Measurements from ENCODE around the gene KCNN1. TPM values are rescaled to one million over a fixed set of nuclear protein-coding genes. Genes with fewer than 3 reads are reported as not detected.

Gene KCNN1
- polyA plus RNA-seq, 3 donors, result not detected

DNA sequence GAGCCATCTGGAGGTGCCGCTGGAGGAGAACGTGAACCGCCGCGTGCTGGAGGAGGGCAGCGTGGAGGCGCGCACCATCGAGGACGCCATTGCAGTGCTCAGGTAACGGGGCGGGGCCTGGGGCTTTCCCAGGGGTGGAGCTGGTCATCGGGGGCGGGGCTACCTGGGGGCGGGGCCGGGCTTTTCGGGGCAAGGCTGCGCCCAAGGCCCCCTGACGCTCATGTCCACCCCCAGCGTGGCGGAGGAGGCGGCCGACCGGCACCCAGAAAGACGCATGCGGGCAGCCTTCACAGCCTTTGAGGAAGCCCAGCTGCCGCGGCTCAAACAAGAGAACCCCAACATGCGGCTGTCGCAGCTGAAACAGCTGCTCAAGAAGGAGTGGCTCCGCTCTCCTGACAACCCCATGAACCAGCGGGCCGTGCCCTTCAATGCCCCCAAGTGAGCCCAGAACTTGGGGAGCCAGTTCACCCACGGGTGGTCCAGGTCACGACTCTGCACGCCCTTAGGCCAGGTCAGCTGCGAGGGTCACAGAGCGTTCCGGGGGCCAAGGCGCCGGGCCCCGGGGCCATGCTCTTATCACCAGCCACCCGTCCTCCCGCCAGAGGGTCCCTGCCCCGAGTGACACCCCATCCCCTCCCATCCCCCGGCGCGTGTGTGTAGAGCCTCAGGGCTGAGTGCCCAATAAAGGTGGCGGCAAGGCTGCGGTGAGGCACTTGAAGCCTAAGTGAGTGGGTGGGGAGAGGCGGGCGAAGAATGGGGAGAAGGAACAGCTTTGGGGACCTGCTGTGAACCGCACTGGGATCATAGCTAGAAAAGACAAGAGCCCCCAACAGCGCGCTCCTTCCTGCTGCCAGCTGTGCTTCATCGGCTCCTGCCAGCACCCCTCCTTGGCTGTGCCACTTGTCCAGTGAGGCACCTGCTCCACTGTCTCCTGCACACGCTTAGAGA, 23.4 kb upstream of the KCNN1 start:
- H3K36me3 ChIP-seq (replicated peaks in 1 of 2; ENCODE audit: control insufficient read depth in 1 of 2, insufficient read depth in 2 of 2, low read length in 2 of 2), result peaks cover 19 to 29% of the 10 kb centered on the region in 2 donors
- intact Hi-C loops (cut with micrococcal nuclease), result no loop called here
- no peak overlapping the region for H3K27ac ChIP-seq (ENCODE audit: low read depth in 1 of 2, low read length in 2 of 2)
- DNase-seq, result no peak
- H3K4me2 ChIP-seq (replicated peaks; ENCODE audit: extremely low read depth, low read length, poor library complexity, severe bottlenecking), result no peak overlapping the region
- H3K9me3 Mint-ChIP-seq, result no peaks in the 10 kb centered on the region
- H3K79me2 ChIP-seq (ENCODE audit: insufficient read depth, low read length), result no peaks in the 10 kb centered on the region
- H3K27me3 ChIP-seq (ENCODE audit: control insufficient read depth in 2 of 2, insufficient read depth in 2 of 2, low read length in 2 of 2), result peaks cover 0 to under 1% of the 10 kb centered on the region in 2 donors
- no peak overlapping the region for H3K9ac ChIP-seq (ENCODE audit: insufficient read depth, low read length, poor library complexity, severe bottlenecking)
- H3K9me3 ChIP-seq (replicated peaks in 1 of 2; ENCODE audit: control insufficient read depth in 1 of 2, insufficient read depth in 1 of 2, low read length in 2 of 2), result no peaks in the 10 kb centered on the region
- H3K27me3 Mint-ChIP-seq (ENCODE audit: low read depth in 3 of 3), result peaks cover 4 to 10% (median 5%) of the 10 kb centered on the region in 3 donors
- no peak overlapping the region for H3K4me3 ChIP-seq (replicated peaks in 1 of 3; ENCODE audit: low read depth in 2 of 3, low read length in 3 of 3)
- WGBS (ENCODE audit: insufficient coverage), result 92% methylated on average over 44 of the region's 57 CpGs
- H3K27ac Mint-ChIP-seq, result no peak overlapping the region
- H3K36me3 Mint-ChIP-seq, result peaks cover 18 to 50% of the 10 kb centered on the region in 2 donors
- H3K4me1 ChIP-seq (ENCODE audit: control insufficient read depth in 1 of 2, insufficient read depth in 2 of 2, low read length in 2 of 2), result peaks cover 9 to 15% of the 10 kb centered on the region in 2 donors
- H3K4me1 Mint-ChIP-seq, result peaks cover 15% of the 10 kb centered on the region
- no peaks in the 10 kb centered on the region for H4K20me1 ChIP-seq (ENCODE audit: insufficient read depth, low read length)
- no peak overlapping the region for H2AFZ ChIP-seq (ENCODE audit: insufficient read depth, low read depth, low read length, poor library complexity, severe bottlenecking)
- TF ChIP-seq, protein P1, sequence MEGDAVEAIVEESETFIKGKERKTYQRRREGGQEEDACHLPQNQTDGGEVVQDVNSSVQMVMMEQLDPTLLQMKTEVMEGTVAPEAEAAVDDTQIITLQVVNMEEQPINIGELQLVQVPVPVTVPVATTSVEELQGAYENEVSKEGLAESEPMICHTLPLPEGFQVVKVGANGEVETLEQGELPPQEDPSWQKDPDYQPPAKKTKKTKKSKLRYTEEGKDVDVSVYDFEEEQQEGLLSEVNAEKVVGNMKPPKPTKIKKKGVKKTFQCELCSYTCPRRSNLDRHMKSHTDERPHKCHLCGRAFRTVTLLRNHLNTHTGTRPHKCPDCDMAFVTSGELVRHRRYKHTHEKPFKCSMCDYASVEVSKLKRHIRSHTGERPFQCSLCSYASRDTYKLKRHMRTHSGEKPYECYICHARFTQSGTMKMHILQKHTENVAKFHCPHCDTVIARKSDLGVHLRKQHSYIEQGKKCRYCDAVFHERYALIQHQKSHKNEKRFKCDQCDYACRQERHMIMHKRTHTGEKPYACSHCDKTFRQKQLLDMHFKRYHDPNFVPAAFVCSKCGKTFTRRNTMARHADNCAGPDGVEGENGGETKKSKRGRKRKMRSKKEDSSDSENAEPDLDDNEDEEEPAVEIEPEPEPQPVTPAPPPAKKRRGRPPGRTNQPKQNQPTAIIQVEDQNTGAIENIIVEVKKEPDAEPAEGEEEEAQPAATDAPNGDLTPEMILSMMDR (IDR thresholded peaks at IDR 0.05), result no peak
- no peak overlapping the region for H3K4me3 Mint-ChIP-seq

DNA sequence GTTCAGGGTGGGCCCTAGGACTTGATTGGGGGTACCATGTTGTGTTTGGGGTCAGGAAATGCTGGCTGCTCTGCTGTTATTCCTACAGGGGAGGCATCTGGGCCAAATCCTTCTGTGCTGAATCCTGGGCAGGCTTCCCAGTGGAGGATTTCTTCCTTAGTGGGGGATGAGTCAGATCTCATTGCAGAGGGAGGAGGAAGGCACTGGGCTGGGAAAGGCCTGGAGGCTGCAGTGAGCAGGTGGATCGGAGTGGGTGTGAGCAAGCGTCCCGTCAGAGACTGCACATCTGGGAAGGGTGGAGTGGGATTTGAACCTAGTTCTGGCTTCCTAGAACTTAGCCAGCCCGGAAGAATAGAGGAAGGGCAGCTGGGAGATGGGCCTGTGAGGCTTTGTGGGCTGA, 22.6 kb upstream of the KCNN1 start:
- H3K4me1 Mint-ChIP-seq, result peaks cover 23% of the 10 kb centered on the region
- H3K27ac ChIP-seq (ENCODE audit: low read depth in 1 of 2, low read length in 2 of 2), result no peak overlapping the region
- H3K36me3 Mint-ChIP-seq, result peaks cover 18 to 46% of the 10 kb centered on the region in 2 donors
- H3K4me1 ChIP-seq (ENCODE audit: control insufficient read depth in 1 of 2, insufficient read depth in 2 of 2, low read length in 2 of 2), result peaks cover 16 to 22% of the 10 kb centered on the region in 2 donors
- H3K9me3 ChIP-seq (replicated peaks in 1 of 2; ENCODE audit: control insufficient read depth in 1 of 2, insufficient read depth in 1 of 2, low read length in 2 of 2), result no peaks in the 10 kb centered on the region
- H3K4me2 ChIP-seq (replicated peaks; ENCODE audit: extremely low read depth, low read length, poor library complexity, severe bottlenecking), result no peak overlapping the region
- H3K27me3 Mint-ChIP-seq (ENCODE audit: low read depth in 3 of 3), result peaks cover 12 to 18% (median 12%) of the 10 kb centered on the region in 3 donors
- H3K9me3 Mint-ChIP-seq, result peaks cover 0 to 5% (median 1%) of the 10 kb centered on the region in 7 donors
- TF ChIP-seq, protein P1 (IDR thresholded peaks at IDR 0.05), result no peak
- no peaks in the 10 kb centered on the region for H4K20me1 ChIP-seq (ENCODE audit: insufficient read depth, low read length)
- H2AFZ ChIP-seq (ENCODE audit: insufficient read depth, low read depth, low read length, poor library complexity, severe bottlenecking), result no peak overlapping the region
- H3K4me3 Mint-ChIP-seq, result no peak overlapping the region
- no peaks in the 10 kb centered on the region for H3K79me2 ChIP-seq (ENCODE audit: insufficient read depth, low read length)
- peaks cover 19 to 29% of the 10 kb centered on the region in 2 donors for H3K36me3 ChIP-seq (replicated peaks in 1 of 2; ENCODE audit: control insufficient read depth in 1 of 2, insufficient read depth in 2 of 2, low read length in 2 of 2)
- no peak overlapping the region for H3K4me3 ChIP-seq (replicated peaks in 1 of 3; ENCODE audit: low read depth in 2 of 3, low read length in 3 of 3)
- peaks cover 5 to 8% of the 10 kb centered on the region in 2 donors for H3K27me3 ChIP-seq (ENCODE audit: control insufficient read depth in 2 of 2, insufficient read depth in 2 of 2, low read length in 2 of 2)
- intact Hi-C loops (cut with micrococcal nuclease), result no loop called here
- no peak overlapping the region for H3K9ac ChIP-seq (ENCODE audit: insufficient read depth, low read length, poor library complexity, severe bottlenecking)
- no peak for DNase-seq
- WGBS (ENCODE audit: insufficient coverage), result 98% methylated on average over 4 of the region's 4 CpGs
- no peak overlapping the region for H3K27ac Mint-ChIP-seq

Measured in CD14-positive monocyte (primary cell).